ENCODE data around the gene ABCC1.

DNA sequence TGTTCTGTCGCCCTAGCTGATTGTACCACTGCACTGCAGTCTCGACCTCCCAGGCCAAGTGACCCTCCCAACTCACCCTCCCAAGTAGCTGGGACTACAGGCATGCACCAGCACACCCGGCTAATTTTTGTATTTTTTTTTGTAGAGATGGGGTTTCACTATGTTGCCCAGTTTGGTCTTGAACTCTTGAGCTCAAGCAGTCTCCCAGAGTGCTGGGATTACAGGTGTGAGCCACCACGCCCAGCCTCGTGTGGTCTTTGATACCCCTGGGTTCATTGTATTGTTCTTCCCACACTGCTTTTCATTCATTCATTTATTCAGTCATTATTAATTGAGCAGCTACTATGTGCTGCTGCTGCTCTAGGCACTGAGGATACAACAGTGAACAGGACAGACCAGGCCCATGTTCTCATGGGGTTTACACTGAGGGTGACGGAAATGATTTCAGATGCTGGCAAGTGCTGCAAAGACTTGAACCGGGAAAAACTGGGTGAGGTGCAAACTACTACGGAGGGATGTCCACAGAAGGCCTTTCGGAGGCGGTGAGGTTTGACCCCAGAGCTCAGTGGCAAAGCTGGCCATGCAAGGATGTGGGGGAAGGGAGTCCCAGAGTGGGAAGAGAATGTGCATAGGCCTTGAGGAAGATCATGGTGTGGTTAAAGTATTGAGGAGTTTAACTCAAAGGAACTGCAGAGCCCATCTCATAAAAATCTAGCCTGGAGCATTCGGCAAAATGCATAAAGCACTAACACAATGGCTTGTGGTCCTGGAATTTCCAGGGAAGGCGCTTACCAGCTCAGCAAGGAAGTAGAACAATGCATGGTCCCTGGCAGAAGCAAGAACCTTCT lies 10.9 kb downstream of the ABCC1 start:
- TF ChIP-seq POLR2A (IDR thresholded peaks at IDR 0.05; ENCODE audit: extremely low read depth, insufficient read length) (no peak), MYC (IDR thresholded peaks at IDR 0.05; ENCODE audit: low read depth, low read length) (no peak)
- TF ChIP-seq, protein P1, sequence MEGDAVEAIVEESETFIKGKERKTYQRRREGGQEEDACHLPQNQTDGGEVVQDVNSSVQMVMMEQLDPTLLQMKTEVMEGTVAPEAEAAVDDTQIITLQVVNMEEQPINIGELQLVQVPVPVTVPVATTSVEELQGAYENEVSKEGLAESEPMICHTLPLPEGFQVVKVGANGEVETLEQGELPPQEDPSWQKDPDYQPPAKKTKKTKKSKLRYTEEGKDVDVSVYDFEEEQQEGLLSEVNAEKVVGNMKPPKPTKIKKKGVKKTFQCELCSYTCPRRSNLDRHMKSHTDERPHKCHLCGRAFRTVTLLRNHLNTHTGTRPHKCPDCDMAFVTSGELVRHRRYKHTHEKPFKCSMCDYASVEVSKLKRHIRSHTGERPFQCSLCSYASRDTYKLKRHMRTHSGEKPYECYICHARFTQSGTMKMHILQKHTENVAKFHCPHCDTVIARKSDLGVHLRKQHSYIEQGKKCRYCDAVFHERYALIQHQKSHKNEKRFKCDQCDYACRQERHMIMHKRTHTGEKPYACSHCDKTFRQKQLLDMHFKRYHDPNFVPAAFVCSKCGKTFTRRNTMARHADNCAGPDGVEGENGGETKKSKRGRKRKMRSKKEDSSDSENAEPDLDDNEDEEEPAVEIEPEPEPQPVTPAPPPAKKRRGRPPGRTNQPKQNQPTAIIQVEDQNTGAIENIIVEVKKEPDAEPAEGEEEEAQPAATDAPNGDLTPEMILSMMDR (IDR thresholded peaks at IDR 0.05; ENCODE audit: low read depth, low read length), result no peak
